KBM-7 (cell line): ENCODE data around the gene PPIE.
A peak's percentile ranks its signal among the peaks of the same experiment; 100 is the strongest.

Experiments
- DNase-seq: peaks from one replicate; pipeline ENCODE4 v3.0.0-alpha.2; 2015
- in situ Hi-C: fragments of 300-500 bp; cut with MboI; formaldehyde crosslinking; loops from 2 replicates; pipeline ENCODE4 v1.14.3; 2020; ENCODE audit warnings: low sequenced_read_pairs, low pct_unique_long_range_greater_than_20kb, mixed read lengths

The PPIE gene

DNA sequence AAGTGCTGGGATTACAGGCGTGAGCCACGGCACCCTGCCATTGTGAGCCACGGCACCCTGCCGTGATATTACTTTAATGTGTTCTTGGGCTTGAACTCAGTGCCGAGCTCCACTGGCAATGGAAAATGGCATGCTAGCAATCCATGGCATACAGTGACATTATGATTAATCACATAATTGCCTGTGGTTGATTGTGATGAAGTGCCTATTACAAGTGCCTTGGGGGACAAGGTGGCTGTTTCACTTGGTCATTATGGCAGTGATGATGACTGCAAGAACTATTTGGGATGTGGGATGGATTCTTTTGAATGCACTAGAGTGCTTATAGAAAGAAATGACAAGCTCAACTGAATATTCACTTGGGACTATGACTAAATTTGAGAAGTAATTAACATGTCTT, 25.1 kb upstream of the PPIE start:
- in situ Hi-C loops = no loop called here

DNA sequence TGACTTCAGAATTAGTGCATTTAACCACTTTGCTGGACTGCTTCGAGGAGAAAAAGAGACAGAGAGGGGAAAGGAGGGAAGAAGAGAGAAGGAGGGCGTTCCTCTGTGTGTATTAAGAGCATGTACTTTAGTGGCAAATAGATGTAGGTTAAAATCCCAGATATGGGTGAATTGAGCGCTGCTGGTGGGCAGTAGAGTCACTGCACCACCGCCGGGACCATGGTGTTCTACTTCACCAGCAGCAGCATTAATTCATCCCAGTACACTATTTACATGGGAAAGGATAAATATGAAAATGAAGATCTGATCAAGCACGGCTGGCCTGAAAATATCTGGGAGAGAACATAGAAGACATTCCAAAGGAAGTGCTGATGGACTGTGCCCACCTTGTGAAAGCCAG, 20.9 kb upstream of the PPIE start:
- no peak for DNase-seq

More for the DNA sequence above, 25.1 kb upstream of the PPIE start:
- no peak for DNase-seq

DNA sequence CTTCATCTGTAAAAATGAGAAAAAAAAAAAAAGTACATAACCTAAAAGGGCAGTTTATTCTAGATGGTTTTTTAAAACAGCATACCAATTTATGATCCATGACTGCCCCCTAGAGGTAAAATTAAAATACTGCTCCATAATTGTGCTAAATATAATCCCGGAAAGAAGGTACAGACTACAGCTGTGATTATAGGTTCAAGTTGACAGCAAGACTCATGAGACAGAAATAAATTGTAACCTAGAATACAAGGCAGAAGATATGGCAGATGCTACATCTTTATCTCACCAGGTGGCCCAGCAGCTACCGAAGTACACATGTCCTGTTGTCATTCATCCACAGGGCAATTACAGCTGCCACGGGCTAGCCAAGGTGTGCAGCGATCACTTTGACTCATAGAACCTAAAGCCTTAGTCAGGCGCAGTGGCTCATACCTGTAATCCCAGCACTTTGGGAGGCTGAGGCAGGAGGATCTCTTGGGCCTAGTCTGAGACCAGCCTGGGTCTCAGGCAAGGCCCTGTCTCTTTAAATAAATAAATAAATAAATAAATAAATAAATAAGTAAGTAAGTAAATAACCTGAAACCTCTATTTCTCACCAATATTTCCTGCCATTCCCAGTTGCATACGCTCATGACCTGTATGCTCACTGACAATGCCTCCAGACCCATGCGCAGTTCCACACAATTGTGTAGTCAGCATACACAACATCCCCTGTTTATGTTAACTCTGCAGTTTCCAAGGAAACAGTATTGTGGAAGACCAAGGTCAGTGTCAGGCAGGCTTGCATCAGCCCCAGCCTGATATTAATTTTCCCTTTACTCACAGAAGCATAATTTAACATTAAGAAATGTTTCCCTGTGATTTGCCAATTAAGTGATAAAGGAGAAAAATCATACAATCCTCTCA, 18.3 kb upstream of the PPIE start:
- in situ Hi-C loops = no loop called here
- peak; percentile 78 for DNase-seq

More for the DNA sequence above, 20.9 kb upstream of the PPIE start:
- in situ Hi-C loops = no loop called here

DNA sequence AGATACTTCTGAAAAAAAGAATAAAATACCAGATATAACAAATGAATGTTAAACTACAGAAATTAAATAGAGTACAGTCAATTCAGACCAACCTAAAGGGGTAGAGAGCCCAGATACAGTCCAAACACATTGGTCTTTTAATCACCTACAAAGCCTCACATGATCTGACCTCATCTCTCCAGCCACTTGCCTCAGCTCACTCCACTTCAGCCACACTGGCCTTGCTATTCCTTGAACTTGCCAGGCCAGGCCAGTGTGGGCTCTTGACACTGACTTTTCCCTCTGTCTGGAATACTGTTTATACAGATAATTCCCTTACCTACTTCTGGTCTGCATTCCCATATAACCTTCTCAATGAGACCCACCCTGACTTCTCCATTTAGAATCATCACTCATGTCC, 17.0 kb upstream of the PPIE start:
- in situ Hi-C loops = no loop called here
- DNase-seq = no peak

DNA sequence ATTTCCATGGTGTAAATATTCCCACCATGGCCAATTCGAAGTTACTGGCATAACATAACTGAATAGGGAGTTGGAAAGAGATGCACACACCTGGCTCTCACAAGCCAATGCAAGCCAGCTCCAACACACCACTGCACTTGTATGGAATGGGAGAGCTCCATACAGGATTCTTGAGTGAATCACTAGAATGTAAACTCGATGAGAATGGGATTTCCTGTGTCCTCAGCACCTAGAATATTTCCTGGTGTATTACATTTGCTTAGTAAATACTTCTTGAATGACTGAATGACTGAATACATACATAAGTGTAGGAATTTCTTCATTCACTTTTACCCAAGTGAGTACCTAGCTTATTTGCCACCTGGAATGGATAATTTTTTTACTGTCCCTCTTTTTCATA, 16.2 kb upstream of the PPIE start:
- no peak for DNase-seq
- in situ Hi-C loops = no loop called here

DNA sequence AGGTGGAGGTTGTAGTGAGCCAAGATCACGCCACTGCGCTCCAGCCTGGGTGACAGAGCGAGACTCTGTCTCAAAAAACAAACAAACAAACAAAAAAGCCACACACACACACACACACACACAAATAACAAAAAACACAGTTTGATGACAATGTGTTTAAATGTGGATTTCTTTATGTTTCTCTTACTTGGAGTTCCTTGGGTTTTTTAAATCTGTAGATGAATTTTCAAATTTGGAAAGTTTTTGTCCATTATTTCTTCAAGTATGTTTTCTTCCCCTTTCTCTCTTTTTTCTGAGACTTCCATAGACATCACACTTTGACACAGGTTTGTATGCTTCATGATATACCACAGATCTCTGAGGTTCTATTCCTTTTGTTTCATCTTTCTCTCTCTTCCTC, 12.1 kb upstream of the PPIE start:
- in situ Hi-C loops = no loop called here
- no peak for DNase-seq

DNA sequence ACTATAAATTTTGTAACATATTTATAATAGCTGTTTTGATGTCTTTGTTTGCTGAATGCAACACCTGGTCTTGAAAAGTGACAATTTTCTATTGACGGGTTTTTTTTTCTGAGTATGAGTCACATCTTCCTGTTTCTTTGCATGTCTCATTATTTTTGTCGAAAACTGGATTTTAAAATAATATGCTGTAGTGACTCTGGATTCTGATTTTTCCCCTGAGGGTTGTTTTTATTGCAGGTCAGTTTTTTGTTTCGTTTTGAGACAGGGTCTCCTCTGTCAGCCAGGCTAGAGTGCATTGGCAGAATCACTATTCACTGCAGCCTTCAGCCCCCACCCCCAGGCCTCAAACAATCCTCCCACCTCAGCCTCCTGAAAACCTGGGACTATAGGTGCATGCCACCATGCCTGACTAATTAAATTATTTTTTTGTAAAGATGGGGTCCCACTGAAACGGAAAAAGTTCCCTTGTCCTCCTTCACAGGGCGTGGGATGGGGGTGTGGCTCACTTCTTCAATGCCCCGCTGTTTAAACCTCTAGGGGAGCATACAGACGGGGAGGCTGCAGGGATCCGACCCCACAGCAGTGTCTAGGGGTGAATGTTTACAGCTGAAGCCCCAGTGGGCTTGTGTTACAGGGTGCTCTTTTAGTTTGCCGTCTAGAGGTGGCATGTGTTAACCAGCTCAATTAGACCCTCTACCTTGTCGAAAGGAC, 11.3 kb upstream of the PPIE start:
- no peak for DNase-seq
- in situ Hi-C loops = no loop called here

DNA sequence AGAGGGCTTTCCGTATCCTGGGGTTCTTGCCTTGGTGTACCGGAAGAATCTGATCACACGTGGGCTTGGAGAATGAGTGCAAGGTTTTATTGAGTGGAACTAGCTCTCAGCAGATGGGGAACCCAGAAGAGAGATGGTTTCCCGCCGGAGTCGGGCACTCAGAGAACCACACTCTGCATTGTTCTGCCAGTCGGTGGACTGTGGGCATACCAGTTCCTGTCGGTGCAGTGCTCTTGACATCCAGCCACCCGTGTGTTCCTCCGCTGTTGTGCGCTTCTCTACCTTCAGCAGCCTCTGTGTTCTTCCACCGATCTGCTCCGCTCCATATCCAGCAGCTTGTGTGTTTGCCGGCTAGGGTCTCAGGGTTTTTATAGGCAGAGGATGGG, 10.8 kb upstream of the PPIE start:
- no peak for DNase-seq
- in situ Hi-C loops = no loop called here

DNA sequence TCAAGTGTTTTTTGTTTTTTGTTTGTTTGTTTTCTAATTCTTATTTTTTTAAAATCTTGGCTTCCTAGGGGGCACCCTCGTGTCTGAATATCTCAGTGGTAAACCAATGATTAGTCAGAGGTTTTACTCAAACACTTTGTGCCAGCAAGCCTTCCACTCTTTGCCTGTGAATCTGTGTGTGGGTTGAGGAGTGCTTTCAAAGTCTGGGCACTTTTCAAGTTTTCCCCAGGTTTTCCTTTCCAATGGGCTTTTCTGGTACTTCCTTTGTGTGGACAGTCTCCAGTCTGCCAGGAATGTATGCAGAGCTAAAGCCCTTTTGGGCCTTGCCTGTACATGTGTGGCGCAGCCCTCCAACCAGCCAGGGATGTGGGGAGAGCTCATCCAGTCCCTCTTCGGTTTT, 9.7 kb upstream of the PPIE start:
- in situ Hi-C loops = no loop called here
- no peak for DNase-seq

DNA sequence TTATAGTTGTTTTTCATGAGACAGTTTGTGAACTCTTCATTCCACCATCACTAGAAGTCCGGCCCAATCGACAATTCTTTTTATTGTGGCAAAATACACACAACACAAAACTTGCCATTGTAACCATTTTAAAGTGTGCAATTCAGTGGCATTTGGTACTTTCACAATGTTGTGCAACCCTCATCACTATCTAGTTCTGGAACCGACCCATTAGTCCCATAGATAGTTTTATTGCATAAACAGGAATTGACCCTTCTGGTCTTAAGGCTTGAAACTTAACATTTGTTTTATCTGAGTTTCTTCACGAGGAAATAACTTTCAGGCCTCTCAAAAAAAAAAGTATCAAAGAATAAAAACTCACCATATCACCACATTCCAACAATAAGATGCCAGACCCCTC, 8.8 kb upstream of the PPIE start:
- in situ Hi-C loops = no loop called here
- no peak for DNase-seq

DNA sequence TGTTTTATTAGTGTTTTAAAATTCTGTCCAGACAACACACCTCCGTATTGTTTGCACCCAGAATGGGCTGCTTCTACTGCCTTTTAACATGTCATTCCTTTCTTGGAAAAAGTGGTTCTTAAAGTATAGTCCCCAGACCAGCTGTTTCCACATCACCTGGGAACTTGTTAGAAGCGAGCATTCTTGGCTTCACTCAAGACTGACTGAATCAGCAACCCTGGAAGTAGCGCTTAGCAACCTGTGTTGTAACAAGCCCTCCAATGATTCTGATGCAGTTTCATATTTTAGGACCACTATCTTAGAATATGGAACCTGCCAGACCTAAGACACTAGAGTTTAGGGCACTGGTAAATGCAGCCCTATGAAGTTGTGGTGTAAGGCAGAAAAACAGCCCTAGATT, 6.0 kb upstream of the PPIE start:
- DNase-seq = no peak
- in situ Hi-C loops = no loop called here

DNA sequence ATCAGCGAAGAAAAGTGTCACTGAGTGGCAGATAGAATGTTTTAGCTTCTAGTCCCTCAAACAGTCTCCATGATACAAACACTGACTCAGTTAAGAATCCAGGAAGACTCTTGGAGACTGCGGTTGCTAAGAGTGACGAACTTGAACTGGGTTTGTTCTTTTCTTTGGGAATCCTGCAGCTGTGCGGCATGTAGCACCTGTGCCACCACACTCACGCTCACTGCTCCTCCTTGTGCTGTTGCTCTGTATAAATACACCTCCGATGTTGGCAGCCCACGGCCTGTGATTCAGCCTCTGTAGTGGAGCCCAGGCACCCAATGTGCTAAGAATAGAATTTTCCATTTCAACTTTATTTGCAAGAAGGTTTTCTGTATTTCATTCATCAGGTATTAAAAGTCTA, 5.5 kb upstream of the PPIE start:
- no peak for DNase-seq
- in situ Hi-C loops = no loop called here

DNA sequence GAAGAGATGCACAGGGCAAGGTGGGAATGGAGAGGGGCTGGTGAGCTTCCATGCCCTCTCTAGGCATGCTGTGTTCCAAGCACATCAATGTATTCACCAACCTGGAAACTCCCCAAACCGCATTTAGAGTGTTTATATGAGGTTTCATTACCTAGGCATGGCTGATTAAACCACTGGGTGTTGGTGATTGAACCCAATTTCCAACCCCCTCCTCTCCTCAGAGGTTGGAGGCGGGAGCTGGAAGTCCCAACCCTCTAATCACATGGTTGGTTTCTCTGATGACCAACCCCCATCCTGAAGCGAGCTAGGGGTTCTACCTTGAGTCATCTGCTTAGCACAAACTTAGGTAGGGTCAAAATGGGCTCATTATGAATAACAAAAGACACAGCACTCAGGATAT, 3.0 kb upstream of the PPIE start:
- in situ Hi-C loops = no loop called here
- no peak for DNase-seq

DNA sequence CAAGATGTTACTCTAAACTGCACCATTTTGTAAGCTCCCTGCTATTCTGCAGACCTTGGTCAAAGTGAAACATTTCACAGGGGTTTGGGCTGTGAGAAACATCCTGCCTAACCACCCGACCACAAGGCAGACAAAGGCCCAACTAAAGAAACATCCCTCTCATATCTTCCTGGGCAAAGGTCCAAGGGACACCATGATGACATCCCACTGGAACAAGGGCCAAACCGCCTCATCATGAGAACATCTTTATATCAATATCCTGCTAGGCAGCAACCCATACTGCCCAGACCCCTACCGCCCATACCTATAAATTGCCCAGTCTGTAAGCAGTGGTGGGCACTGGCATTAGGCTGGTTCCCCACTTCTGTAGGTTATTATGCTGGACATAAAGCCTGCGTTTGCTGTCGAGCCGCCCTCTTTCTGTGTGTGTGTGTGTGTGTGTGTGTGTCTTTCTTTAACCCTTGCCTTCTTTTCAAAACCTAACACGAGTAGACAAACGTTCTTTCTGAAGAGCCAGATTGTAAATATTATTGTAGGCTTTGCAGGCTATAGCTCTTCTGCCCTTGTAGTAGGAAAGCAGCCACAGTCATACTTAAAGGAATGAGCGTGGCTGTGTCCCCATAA, 1.0 kb upstream of the PPIE start:
- in situ Hi-C loops = no loop called here
- DNase-seq = no peak

DNA sequence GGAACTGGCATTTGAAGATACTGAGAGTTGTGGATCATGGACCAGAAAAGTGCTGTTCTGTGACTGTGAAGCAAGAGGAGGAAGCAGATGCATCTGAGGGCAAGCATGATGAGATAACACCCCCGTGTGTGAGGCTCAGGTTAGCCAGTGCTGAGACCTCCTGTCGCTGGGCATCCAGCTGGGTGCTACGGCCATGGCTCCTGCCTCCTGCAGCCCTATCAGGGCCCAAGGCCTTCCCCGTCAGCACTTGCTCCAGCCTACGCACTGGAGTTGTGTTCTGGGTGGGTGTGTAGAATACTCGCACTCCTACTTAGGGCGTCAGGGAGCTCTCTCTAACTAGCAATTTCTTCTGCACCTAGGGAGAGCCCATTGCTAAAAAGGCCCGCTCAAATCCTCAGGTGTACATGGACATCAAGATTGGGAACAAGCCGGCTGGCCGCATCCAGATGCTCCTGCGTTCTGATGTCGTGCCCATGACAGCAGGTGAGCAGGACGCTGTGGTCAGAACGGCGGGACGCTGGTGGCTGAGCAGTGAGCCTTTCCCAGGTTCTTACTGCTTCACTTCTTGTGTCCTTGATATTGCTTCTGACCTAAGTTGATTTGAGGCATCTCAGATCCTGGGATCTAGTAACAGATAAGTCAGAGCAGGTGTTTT, 6.5 kb downstream of the PPIE start:
- in situ Hi-C loops = no loop called here
- no peak for DNase-seq

DNA sequence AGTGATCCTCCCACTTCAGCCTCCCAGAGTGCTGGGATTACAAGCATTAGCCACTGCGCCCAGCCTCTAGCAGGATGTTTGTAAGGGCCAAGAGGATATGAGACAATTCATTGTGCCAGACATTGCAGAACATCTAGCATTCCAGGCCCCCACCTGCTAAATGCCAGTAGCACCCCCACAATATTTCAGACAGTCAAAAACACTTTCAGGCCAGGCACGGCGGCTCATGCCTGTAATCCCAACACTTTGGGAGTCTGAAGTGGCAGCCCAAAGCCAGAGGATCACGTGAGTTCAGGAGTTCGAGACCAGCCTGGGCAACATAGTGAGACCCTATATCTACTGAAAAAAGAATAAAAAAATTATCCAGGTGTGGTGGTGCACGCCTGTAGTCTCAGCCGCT, 12.9 kb downstream of the PPIE start:
- in situ Hi-C loops = no loop called here
- DNase-seq = no peak

DNA sequence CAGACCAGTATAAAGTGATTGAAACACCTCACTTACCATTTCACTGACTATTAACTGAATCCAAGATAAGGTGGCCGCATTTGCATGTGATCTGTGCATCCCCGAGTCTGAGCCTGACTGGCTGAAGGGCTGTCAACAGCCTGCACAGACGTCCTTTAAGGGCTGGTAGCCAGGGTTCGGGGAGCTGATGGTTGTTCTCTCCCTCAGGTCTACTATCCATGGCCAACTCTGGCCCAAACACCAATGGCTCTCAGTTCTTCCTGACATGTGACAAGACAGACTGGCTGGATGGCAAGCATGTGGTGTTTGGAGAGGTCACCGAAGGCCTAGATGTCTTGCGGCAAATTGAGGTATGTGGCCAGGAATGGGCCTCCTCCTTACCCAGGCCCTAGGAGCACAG, 14.0 kb downstream of the PPIE start:
- DNase-seq = no peak
- in situ Hi-C loops = no loop called here

DNA sequence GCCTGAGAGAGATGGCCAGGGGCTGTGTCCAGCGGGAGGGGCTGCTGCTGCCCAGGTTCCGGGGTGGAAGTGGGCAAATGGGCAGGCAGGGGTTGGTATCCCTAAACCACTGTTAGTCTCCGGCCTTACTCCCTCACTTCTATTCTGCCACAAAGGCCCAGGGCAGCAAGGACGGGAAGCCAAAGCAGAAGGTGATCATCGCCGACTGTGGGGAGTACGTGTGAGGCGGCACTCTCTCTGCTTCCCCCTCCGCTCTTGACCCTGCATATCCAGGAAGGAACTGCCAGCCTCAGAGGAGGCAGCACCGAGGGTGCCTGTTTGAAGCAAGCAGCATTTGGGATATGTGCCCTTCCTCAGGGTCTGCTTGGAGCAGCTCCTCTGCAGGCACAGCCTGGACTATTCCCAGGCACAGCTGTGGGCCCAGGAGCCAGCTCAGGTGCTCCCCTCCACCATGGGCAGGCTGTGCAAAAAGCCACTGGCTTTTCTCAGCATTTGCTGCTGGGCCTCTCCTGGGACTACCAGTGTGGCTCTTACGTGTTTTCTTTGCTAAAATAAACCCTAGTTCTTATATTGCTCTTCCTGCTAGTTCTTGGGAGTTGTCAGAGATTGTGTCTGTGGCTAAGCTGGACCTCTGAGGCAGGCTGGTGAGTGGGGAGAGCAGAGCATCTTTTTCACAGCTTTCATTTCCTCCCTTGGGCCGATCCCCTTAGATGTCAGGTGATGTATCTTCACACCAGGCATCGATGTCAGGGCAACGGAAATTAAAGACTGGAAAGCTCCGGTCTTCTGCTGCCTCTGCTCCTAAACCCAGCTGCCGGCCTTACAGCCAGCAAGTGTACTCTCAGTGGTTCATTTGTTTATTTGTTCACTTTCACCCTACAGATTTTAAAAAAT, 14.7 kb downstream of the PPIE start:
- DNase-seq = no peak
- in situ Hi-C loops = no loop called here

DNA sequence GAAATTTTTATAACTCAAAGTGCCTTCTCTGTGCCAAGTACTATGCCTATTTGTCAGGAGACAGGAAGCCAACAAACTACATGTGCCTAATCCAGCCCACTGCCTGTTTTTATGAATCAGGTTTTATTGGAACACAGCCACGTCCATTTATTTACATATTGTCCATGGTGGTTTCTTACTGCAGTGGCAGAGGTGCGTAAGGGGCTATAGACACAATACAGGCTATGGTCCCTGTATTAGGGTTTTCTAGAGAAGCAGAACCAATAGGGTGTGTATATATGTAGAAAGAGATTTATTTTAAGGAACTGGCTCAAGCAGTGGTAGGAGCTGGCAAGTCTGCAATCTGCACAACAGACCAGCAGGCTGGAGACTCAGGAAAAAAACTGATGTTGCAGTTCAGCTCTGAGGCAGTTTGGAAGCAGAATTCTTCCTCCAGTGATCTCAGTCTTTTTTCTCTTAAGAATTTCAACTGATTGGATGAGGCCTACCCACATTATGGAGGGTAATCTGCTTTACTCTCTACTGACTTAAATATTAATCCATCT, 15.4 kb downstream of the PPIE start:
- in situ Hi-C loops = no loop called here
- DNase-seq = no peak
